ENCODE measurements around the gene AFF3. TPM values are rescaled to one million over a fixed set of nuclear protein-coding genes. Genes with fewer than 3 reads are reported as not detected.

The AFF3 gene
- total RNA-seq, 1 donor from 2014 or later = 44.6 TPM

DNA sequence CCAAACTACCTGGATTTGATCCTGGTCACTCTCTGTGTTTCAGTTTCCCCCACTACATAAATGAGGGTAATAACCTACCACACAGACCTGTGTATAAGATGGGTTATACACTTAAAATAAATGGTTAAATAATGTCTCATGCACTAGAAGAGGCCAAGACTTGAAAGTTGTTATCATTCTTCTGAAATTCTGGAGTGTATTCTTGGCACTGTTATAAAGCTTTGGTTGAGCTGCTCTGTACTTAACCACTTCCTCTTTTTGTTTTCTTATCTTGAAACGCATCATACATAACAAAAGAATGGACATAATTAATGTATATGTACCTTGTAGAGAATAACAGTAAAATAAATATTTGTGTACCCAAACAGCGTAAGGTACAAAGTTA is 281.0 kb downstream of the AFF3 start:
- no peak for DNase-seq
- H3K27me3 ChIP-seq = no peaks in the 10 kb centered on the region
- H3K4me3 ChIP-seq = no peak overlapping the region
- intact Hi-C loops (cut with DNase I) = no loop called here
- H3K27ac ChIP-seq = no peak overlapping the region
- ATAC-seq = no peak
- H3K4me1 ChIP-seq = peaks cover 11% of the 10 kb centered on the region
- no peaks in the 10 kb centered on the region for H3K36me3 ChIP-seq
- TF ChIP-seq CTCF (IDR thresholded peaks at IDR 0.05) = no peak
- no peaks in the 10 kb centered on the region for H3K9me3 ChIP-seq

GRCh38 chr2:99860720-99861375 is 281.5 kb downstream of the AFF3 start:
- no peaks in the 10 kb centered on the region for H3K9me3 ChIP-seq

GRCh38 chr2:99858951-99859596 is 283.3 kb downstream of the AFF3 start:
- Histone ChIP-seq H3K4me3 (no peak overlapping the region), H3K27ac (no peak overlapping the region), H3K4me1 (peaks cover 4% of the 10 kb centered on the region), H3K9me3 (no peaks in the 10 kb centered on the region), H3K27me3 (no peaks in the 10 kb centered on the region), H3K36me3 (no peaks in the 10 kb centered on the region)
- no peak for TF ChIP-seq CTCF (IDR thresholded peaks at IDR 0.05)
- no peak for ATAC-seq
- intact Hi-C loops (cut with DNase I) = no loop called here
- DNase-seq = no peak

More at GRCh38 chr2:99860720-99861375, 281.5 kb downstream of the AFF3 start:
- intact Hi-C loops (cut with DNase I) = no loop called here
- H3K4me1 ChIP-seq = peaks cover 11% of the 10 kb centered on the region
- DNase-seq (no peak), ATAC-seq (no peak)
- no peak overlapping the region for H3K27ac ChIP-seq
- no peak overlapping the region for H3K4me3 ChIP-seq
- H3K27me3 ChIP-seq = no peaks in the 10 kb centered on the region
- TF ChIP-seq CTCF (IDR thresholded peaks at IDR 0.05) = no peak
- H3K36me3 ChIP-seq = no peaks in the 10 kb centered on the region

DNA sequence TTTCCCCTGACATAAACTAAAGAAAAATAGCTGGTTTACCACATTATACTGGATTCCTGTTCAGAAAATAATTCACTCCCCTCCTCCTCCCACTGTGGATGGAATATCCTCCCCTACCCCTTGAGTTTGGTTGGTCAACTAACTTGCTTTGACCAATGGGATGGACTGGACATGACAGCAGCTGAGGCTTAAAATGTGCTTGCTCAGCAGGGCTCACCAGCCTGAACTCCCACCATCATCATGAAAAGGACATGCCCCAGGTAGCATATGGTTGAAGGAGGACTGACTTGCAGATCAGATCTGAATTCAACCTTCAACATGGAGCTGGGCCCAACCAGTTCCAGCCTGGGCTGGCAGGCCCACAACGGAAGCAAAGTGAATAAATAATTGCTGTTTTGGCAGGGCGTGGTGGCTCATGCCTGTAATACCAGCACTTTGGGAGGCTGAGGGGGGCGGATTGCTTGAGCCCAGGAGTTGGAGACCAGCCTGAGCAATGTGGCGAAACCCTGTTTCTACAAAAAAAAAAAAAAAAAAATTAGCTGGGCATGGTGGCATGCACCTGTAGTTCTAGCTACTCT is 284.4 kb downstream of the AFF3 start:
- Histone ChIP-seq H3K36me3 (no peaks in the 10 kb centered on the region), H3K9me3 (no peaks in the 10 kb centered on the region), H3K27ac (no peak overlapping the region), H3K4me3 (no peak overlapping the region), H3K4me1 (peaks cover 4% of the 10 kb centered on the region), H3K27me3 (no peaks in the 10 kb centered on the region)
- ATAC-seq (no peak), DNase-seq (no peak)
- no peak for TF ChIP-seq CTCF (IDR thresholded peaks at IDR 0.05)
- intact Hi-C loops (cut with DNase I) = no loop called here

DNA sequence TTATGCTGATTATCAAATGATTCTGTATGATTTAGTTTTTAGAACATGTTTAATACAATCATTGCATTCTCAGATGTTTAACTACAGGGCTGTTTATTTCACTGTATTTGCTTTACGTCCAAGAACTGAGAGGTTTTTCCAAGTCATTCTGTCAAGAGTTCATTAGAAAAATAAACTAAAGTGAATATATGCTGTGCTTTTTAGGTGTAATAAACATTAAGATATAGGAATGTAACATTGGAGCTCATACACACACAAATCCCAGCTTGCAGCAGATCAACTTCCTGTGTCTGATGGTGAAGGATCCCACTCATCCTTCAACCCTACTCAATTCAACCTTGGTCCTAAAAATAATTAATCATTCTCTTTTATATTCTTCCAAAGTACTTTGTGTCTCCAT is 285.0 kb downstream of the AFF3 start:
- no peak overlapping the region for H3K4me3 ChIP-seq
- no peak overlapping the region for H3K27ac ChIP-seq
- intact Hi-C loops (cut with DNase I) = no loop called here
- no peaks in the 10 kb centered on the region for H3K9me3 ChIP-seq
- peaks cover 4% of the 10 kb centered on the region for H3K4me1 ChIP-seq
- no peak for TF ChIP-seq CTCF (IDR thresholded peaks at IDR 0.05)
- DNase-seq (no peak), ATAC-seq (no peak)
- H3K36me3 ChIP-seq = no peaks in the 10 kb centered on the region
- no peaks in the 10 kb centered on the region for H3K27me3 ChIP-seq
